WERI-Rb-1 (cell line): Measurements from ENCODE around the gene ZNF219.

ENCODE experiments used
- DNase-seq: peaks from one replicate; pipeline ENCODE4 v3.0.0-alpha.2; 2020
- H3K27ac ChIP-seq: fragments of 250-450 bp; sonication (Bioruptor Pico); 2 replicates; pipeline ENCODE4 v1.5.1; 2020; ENCODE audit warnings: mild to moderate bottlenecking, moderate library complexity
- H3K27me3 ChIP-seq: fragments of 250-450 bp; sonication (Bioruptor Pico); 2 replicates; pipeline ENCODE4 v1.5.1; 2021; ENCODE audit warnings: mild to moderate bottlenecking, low read depth, moderate library complexity; ENCODE audit not compliant: insufficient read depth, severe bottlenecking
- H3K36me3 ChIP-seq: fragments of 250-450 bp; sonication (Bioruptor Pico); 2 replicates; pipeline ENCODE4 v1.5.1; 2020; ENCODE audit warnings: mild to moderate bottlenecking, moderate library complexity
- H3K4me3 ChIP-seq: 2 replicates; pipeline ENCODE4 v1.5.1; 2011; ENCODE audit warnings: low read depth, mild to moderate bottlenecking, control low read depth, low read length
- H3K9me3 ChIP-seq: fragments of 250-450 bp; sonication (Bioruptor Pico); 2 replicates; pipeline ENCODE4 v1.5.1; 2021; ENCODE audit warnings: mild to moderate bottlenecking, moderate library complexity; ENCODE audit not compliant: severe bottlenecking
- CTCF ChIP-seq: IDR thresholded peaks from 2 replicates; pipeline ENCODE4 v1.5.1; 2011; ENCODE audit warnings: low read depth, mild to moderate bottlenecking, control low read depth, inconsistent platforms, low read length

Gene ZNF219

GRCh38 chr14:21084396-21084795 lies 14.1 kb downstream of the ZNF219 start:
- peaks cover 53% of the 10 kb centered on the region for H3K36me3 ChIP-seq
- TF ChIP-seq CTCF, result no peak

GRCh38 chr14:21083565-21084325 lies 14.7 kb downstream of the ZNF219 start:
- H3K36me3 ChIP-seq, result peaks cover 49% of the 10 kb centered on the region
- TF ChIP-seq CTCF, result no peak
- no peak for DNase-seq
- H3K4me3 ChIP-seq, result no peak overlapping the region
- no peaks in the 10 kb centered on the region for H3K27me3 ChIP-seq
- no peaks in the 10 kb centered on the region for H3K9me3 ChIP-seq
- H3K27ac ChIP-seq, result no peak overlapping the region

More at GRCh38 chr14:21084396-21084795, 14.1 kb downstream of the ZNF219 start:
- H3K9me3 ChIP-seq, result no peaks in the 10 kb centered on the region
- no peak overlapping the region for H3K4me3 ChIP-seq
- no peak overlapping the region for H3K27ac ChIP-seq
- DNase-seq, result no peak
- no peaks in the 10 kb centered on the region for H3K27me3 ChIP-seq

- TF ChIP-seq CTCF, result no peak
- no peak overlapping the region for H3K27ac ChIP-seq
- peaks cover 39% of the 10 kb centered on the region for H3K36me3 ChIP-seq
- no peak for DNase-seq
- H3K4me3 ChIP-seq, result no peak overlapping the region
- no peaks in the 10 kb centered on the region for H3K9me3 ChIP-seq
- no peaks in the 10 kb centered on the region for H3K27me3 ChIP-seq
Measured at GRCh38 chr14:21081521-21082142, 16.8 kb downstream of the ZNF219 start.

GRCh38 chr14:21078726-21079125 lies 19.7 kb downstream of the ZNF219 start:
- Histone ChIP-seq H3K36me3 (peaks cover 40% of the 10 kb centered on the region), H3K27ac (no peak overlapping the region), H3K27me3 (no peaks in the 10 kb centered on the region), H3K9me3 (no peaks in the 10 kb centered on the region), H3K4me3 (no peak overlapping the region)
- DNase-seq, result no peak
- no peak for TF ChIP-seq CTCF

GRCh38 chr14:21078287-21078686 lies 20.2 kb downstream of the ZNF219 start:
- Histone ChIP-seq H3K4me3 (no peak overlapping the region), H3K36me3 (peaks cover 43% of the 10 kb centered on the region), H3K27ac (no peak overlapping the region), H3K27me3 (no peaks in the 10 kb centered on the region), H3K9me3 (no peaks in the 10 kb centered on the region)
- no peak for DNase-seq
- no peak for TF ChIP-seq CTCF
